B cell (primary cell): ENCODE data around the gene ETFBKMT.
"Not testable (repeated sequence)": the region's sequence is repeated elsewhere in the genome, so short reads cannot be mapped to it uniquely, and the experiment has no call there.

Experiments
- EZH2 ChIP-seq: IDR thresholded peaks from 2 replicates; pipeline ENCODE4 v1.6.1; 2012; ENCODE audit warnings: borderline replicate concordance, low read depth, mild to moderate bottlenecking, moderate library complexity, low read length; ENCODE audit not compliant: insufficient read depth, poor library complexity, severe bottlenecking
- TF ChIP-seq, protein P1 (sequence below): fragments of 200-600 bp; IDR thresholded peaks from one replicate; pipeline ENCODE4 v1.8.0; 2022; ENCODE audit warnings: antibody characterized with exemption, mild to moderate bottlenecking

- TF ChIP-seq, protein P1, sequence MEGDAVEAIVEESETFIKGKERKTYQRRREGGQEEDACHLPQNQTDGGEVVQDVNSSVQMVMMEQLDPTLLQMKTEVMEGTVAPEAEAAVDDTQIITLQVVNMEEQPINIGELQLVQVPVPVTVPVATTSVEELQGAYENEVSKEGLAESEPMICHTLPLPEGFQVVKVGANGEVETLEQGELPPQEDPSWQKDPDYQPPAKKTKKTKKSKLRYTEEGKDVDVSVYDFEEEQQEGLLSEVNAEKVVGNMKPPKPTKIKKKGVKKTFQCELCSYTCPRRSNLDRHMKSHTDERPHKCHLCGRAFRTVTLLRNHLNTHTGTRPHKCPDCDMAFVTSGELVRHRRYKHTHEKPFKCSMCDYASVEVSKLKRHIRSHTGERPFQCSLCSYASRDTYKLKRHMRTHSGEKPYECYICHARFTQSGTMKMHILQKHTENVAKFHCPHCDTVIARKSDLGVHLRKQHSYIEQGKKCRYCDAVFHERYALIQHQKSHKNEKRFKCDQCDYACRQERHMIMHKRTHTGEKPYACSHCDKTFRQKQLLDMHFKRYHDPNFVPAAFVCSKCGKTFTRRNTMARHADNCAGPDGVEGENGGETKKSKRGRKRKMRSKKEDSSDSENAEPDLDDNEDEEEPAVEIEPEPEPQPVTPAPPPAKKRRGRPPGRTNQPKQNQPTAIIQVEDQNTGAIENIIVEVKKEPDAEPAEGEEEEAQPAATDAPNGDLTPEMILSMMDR: not testable (repeated sequence)
- TF ChIP-seq EZH2: not testable (repeated sequence)
These were observed 59.2 kb downstream of the ETFBKMT start for GRCh38 chr12:31718542-31719198.
